Mucosa of stomach (tissue), 1 donor: Measurements from ENCODE around the gene ZFAND3.
"Not testable (repeated sequence)": the region's sequence is repeated elsewhere in the genome, so short reads cannot be mapped to it uniquely, and the experiment has no call there.

Source experiments
- H3K27me3 ChIP-seq: one replicate; pipeline ENCODE4 v1.7.0; 2013; ENCODE audit warnings: mild to moderate bottlenecking, low read length; ENCODE audit not compliant: control insufficient read depth, insufficient read depth
- H3K36me3 ChIP-seq: one replicate; pipeline ENCODE4 v1.7.0; 2013; ENCODE audit warnings: low read length; ENCODE audit not compliant: control insufficient read depth, insufficient read depth
- H3K4me1 ChIP-seq: one replicate; pipeline ENCODE4 v1.7.0; 2013; ENCODE audit warnings: mild to moderate bottlenecking, low read length; ENCODE audit not compliant: control insufficient read depth, insufficient read depth
- H3K4me3 ChIP-seq: one replicate; pipeline ENCODE4 v1.7.0; 2013; ENCODE audit warnings: low read length
- H3K9ac ChIP-seq: one replicate; pipeline ENCODE4 v1.7.0; 2013; ENCODE audit warnings: mild to moderate bottlenecking, low read length, moderate library complexity
- H3K9me3 ChIP-seq: one replicate; pipeline ENCODE4 v1.7.0; 2013; ENCODE audit warnings: mild to moderate bottlenecking, low read length, moderate library complexity; ENCODE audit not compliant: control insufficient read depth
- donor health status: Pancreatic carcinoma.

Gene ZFAND3

GRCh38 chr6:38040254-38040653 lies 220.7 kb downstream of the ZFAND3 start:
- peaks cover 10% of the 10 kb centered on the region for H3K4me1 ChIP-seq
- no peak overlapping the region for H3K9ac ChIP-seq
- H3K4me3 ChIP-seq, result no peak overlapping the region
- no peaks in the 10 kb centered on the region for H3K9me3 ChIP-seq
- H3K36me3 ChIP-seq, result no peaks in the 10 kb centered on the region
- no peaks in the 10 kb centered on the region for H3K27me3 ChIP-seq

DNA sequence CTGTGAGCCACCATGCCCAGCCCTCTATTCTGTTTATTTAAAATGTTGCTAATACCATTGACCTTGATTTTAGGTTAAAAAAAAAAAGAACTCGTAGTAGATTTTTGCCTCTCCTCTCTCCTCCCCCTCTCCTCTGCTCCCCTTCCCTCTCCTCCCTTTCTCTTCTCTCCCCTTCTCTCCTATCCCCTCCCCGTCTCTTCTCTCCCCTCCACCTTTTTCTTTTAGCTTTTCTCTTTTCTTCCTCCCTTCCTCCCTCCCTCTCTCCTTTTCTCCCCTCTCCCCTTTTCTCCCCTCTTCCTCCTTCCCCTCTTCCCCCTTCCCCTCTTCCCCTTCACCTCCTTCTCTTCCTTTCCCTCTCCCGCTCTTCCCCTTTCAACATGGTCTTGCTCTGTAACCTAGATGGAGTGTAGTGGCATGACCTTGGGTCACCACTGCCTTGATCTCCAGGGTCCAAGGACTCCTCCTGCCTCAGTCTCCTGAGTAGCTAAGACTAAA lies 223.8 kb downstream of the ZFAND3 start:
- Histone ChIP-seq H3K36me3 (no peaks in the 10 kb centered on the region), H3K9ac (no peak overlapping the region), H3K4me1 (no peaks in the 10 kb centered on the region), H3K27me3 (no peaks in the 10 kb centered on the region), H3K4me3 (no peak overlapping the region), H3K9me3 (no peaks in the 10 kb centered on the region)

GRCh38 chr6:38045701-38046305 lies 226.3 kb downstream of the ZFAND3 start:
- Histone ChIP-seq H3K9ac (no peak overlapping the region), H3K36me3 (no peaks in the 10 kb centered on the region), H3K4me1 (no peaks in the 10 kb centered on the region), H3K9me3 (no peaks in the 10 kb centered on the region), H3K27me3 (no peaks in the 10 kb centered on the region), H3K4me3 (no peak overlapping the region)

- Histone ChIP-seq H3K4me1 (peaks cover 9% of the 10 kb centered on the region), H3K9ac (no peak overlapping the region), H3K4me3 (no peak overlapping the region), H3K36me3 (no peaks in the 10 kb centered on the region), H3K9me3 (no peaks in the 10 kb centered on the region), H3K27me3 (no peaks in the 10 kb centered on the region)
These were observed 228.0 kb downstream of the ZFAND3 start for GRCh38 chr6:38047562-38047961.

- not testable (repeated sequence) for H3K36me3 ChIP-seq, H3K27me3 ChIP-seq, H3K9ac ChIP-seq, H3K4me1 ChIP-seq, H3K9me3 ChIP-seq, H3K4me3 ChIP-seq
These were observed 230.4 kb downstream of the ZFAND3 start for GRCh38 chr6:38049861-38050397.

GRCh38 chr6:38051819-38052434 lies 232.4 kb downstream of the ZFAND3 start:
- peaks cover 9% of the 10 kb centered on the region for H3K4me1 ChIP-seq
- no peaks in the 10 kb centered on the region for H3K36me3 ChIP-seq
- no peaks in the 10 kb centered on the region for H3K9me3 ChIP-seq
- no peak overlapping the region for H3K9ac ChIP-seq
- no peak overlapping the region for H3K4me3 ChIP-seq
- H3K27me3 ChIP-seq, result no peaks in the 10 kb centered on the region

GRCh38 chr6:38054527-38055202 lies 235.1 kb downstream of the ZFAND3 start:
- H3K36me3 ChIP-seq, result no peaks in the 10 kb centered on the region
- no peaks in the 10 kb centered on the region for H3K9me3 ChIP-seq
- H3K27me3 ChIP-seq, result no peaks in the 10 kb centered on the region
- no peak overlapping the region for H3K9ac ChIP-seq
- no peak overlapping the region for H3K4me3 ChIP-seq
- H3K4me1 ChIP-seq, result peaks cover 9% of the 10 kb centered on the region

DNA sequence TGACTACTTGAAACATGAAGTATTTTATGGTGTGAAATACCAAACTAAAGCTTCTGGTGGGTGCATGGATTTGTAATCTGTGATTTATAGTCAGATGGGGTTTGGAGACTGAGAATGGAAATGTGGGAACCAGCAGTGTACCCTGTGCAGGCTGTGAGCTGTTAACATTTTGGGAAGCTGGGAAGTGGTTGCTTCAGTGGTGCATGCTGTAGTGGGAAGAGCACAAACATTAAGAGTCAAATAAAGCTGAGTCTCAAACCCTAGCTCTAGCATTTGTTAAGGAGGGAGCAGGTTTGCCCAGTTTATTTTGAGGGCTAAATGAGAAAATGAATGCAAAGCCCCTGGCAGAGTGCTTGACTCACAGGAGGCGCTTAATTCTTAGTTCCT lies 235.7 kb downstream of the ZFAND3 start:
- Histone ChIP-seq H3K36me3 (no peaks in the 10 kb centered on the region), H3K27me3 (no peaks in the 10 kb centered on the region), H3K4me3 (no peak overlapping the region), H3K9me3 (no peaks in the 10 kb centered on the region), H3K4me1 (peaks cover 9% of the 10 kb centered on the region), H3K9ac (no peak overlapping the region)

DNA sequence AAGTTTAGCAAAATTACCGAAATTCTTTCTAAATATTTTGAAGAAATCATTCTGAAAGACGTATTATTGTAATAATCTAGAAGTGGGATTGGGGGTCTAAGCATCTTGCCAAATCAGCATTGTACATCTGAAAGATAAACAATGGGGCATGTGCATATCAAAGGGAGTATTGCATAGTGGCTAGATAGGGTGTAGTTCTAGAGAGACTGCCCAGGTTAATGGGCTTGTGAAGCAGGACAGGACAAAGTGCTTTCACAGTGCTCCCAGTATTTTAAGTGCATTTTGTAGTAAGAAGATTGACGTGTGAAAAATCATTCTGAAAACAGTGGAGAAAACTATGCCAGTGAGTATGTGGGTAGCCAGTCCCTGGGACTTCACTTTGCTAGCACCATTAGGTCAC lies 236.8 kb downstream of the ZFAND3 start:
- Histone ChIP-seq H3K9me3 (no peaks in the 10 kb centered on the region), H3K36me3 (no peaks in the 10 kb centered on the region), H3K4me3 (no peak overlapping the region), H3K27me3 (no peaks in the 10 kb centered on the region), H3K9ac (no peak overlapping the region), H3K4me1 (peaks cover 9% of the 10 kb centered on the region)

- Histone ChIP-seq H3K36me3 (peaks cover 8% of the 10 kb centered on the region), H3K4me1 (no peaks in the 10 kb centered on the region), H3K27me3 (no peaks in the 10 kb centered on the region), H3K9me3 (no peaks in the 10 kb centered on the region), H3K4me3 (no peak overlapping the region), H3K9ac (no peak overlapping the region)
These were observed 238.5 kb downstream of the ZFAND3 start for GRCh38 chr6:38057994-38058393.

GRCh38 chr6:38062066-38062465 lies 242.5 kb downstream of the ZFAND3 start:
- Histone ChIP-seq H3K9ac (no peak overlapping the region), H3K36me3 (peaks cover 8% of the 10 kb centered on the region), H3K4me1 (no peaks in the 10 kb centered on the region), H3K27me3 (no peaks in the 10 kb centered on the region), H3K4me3 (no peak overlapping the region), H3K9me3 (no peaks in the 10 kb centered on the region)

GRCh38 chr6:38063973-38064372 lies 244.4 kb downstream of the ZFAND3 start:
- H3K9me3 ChIP-seq, result no peaks in the 10 kb centered on the region
- peaks cover 8% of the 10 kb centered on the region for H3K36me3 ChIP-seq
- H3K4me1 ChIP-seq, result no peaks in the 10 kb centered on the region

More at GRCh38 chr6:38063973-38064372, 244.4 kb downstream of the ZFAND3 start:
- Histone ChIP-seq H3K27me3 (no peaks in the 10 kb centered on the region), H3K4me3 (no peak overlapping the region), H3K9ac (no peak overlapping the region)
